ENCODE data around the gene SHKBP1. TPM values are rescaled to one million over a fixed set of nuclear protein-coding genes. Genes with fewer than 3 reads are reported as not detected.

The SHKBP1 gene
- total RNA-seq (2014; rRNA removed; shearing (Covaris generic)) (27.8 and 36.3 TPM in 2 replicates), polyA plus RNA-seq (2016; fragmentation: Nextera tagmentation; extraction: Ambion mirVana) (62.2 and 66.4 TPM in 2 replicates)

- Histone ChIP-seq H4K20me1 (ENCODE audit: insufficient read depth) (no peaks in the 10 kb centered on the region), H2AFZ (peak within 1 kb of the TSS; percentile 92), H3K9me3 (ENCODE audit: low read depth) (no peaks in the 10 kb centered on the region), H3K9ac (peak within 1 kb of the TSS; percentile 86), H3F3A (ENCODE audit: insufficient read depth) (no peaks in the 10 kb centered on the region), H3K27me3 (replicated peaks; ENCODE audit: insufficient read depth) (no peaks in the 10 kb centered on the region), H3K79me2 (ENCODE audit: insufficient read depth) (no peaks in the 10 kb centered on the region), H3K4me2 (ENCODE audit: unreplicated experiment) (peak within 1 kb of the TSS; percentile 75), H3K27ac (no peak within 1 kb of the TSS), H3K36me3 (ENCODE audit: low read depth) (peaks cover 4% of the 10 kb centered on the region; the same call in 1 of the 2 replicates), H3K4me1 (ENCODE audit: insufficient read depth) (peaks cover 6% of the 10 kb centered on the region), H3K4me3 (peak within 1 kb of the TSS; percentile 90), H3K9me2 (ENCODE audit: insufficient read depth) (no peaks in the 10 kb centered on the region)
- no peak for TF ChIP-seq EZH2phosphoT487 (IDR thresholded peaks at IDR 0.05; ENCODE audit: insufficient read depth, low read depth)
- TF ChIP-seq EZH2 (IDR thresholded peaks at IDR 0.05; ENCODE audit: insufficient read depth, poor library complexity, severe bottlenecking) = no peak
- peak; percentile 97 for DNase-seq
- whole genome bisulfite sequencing, 2 experiments (ENCODE audit: low coverage in 1 of 2, low lambda C conversion rate in 2 of 2, missing lambda C conversion rate in 2 of 2) = 2% methylated on average over 30 to 52 of the region's 55 CpGs
- in situ Hi-C loops (cut with MboI) = no loop called here
These were observed at the start of gene SHKBP1 for GRCh38 chr19:40576585-40577451. Gene SHKBP1 (plus strand): TSS chr19:40576873. CDS start chr19:40576900, 27 bp downstream.

GRCh38 chr19:40528078-40528477 is 48.6 kb upstream of the SHKBP1 start:
- no peaks in the 10 kb centered on the region for H3K79me2 ChIP-seq (ENCODE audit: insufficient read depth)
- H4K20me1 ChIP-seq (ENCODE audit: insufficient read depth) = no peaks in the 10 kb centered on the region
- TF ChIP-seq EZH2 (IDR thresholded peaks at IDR 0.05; ENCODE audit: insufficient read depth, poor library complexity, severe bottlenecking) = no peak
- no peak for TF ChIP-seq EZH2phosphoT487 (IDR thresholded peaks at IDR 0.05; ENCODE audit: insufficient read depth, low read depth)
- DNase-seq = no peak
- no peaks in the 10 kb centered on the region for H3K4me1 ChIP-seq (ENCODE audit: insufficient read depth)
- in situ Hi-C loops (cut with MboI) = no loop called here
- H2AFZ ChIP-seq = no peak overlapping the region
- WGBS, 2 experiments (ENCODE audit: low coverage in 1 of 2, low lambda C conversion rate in 2 of 2, missing lambda C conversion rate in 2 of 2) = 62 to 76% methylated on average over 6 of the region's 6 CpGs
- H3K4me3 ChIP-seq = no peak overlapping the region
- H3K4me2 ChIP-seq (ENCODE audit: unreplicated experiment) = no peak overlapping the region
- no peak overlapping the region for H3K27ac ChIP-seq
- H3K9me2 ChIP-seq (ENCODE audit: insufficient read depth) = no peaks in the 10 kb centered on the region
- H3K9me3 ChIP-seq (ENCODE audit: low read depth) = no peaks in the 10 kb centered on the region
- no peak overlapping the region for H3K9ac ChIP-seq
- H3F3A ChIP-seq (ENCODE audit: insufficient read depth) = no peaks in the 10 kb centered on the region
- no peaks in the 10 kb centered on the region for H3K36me3 ChIP-seq (ENCODE audit: low read depth)
- peaks cover 10% of the 10 kb centered on the region; the same call in 1 of the 2 replicates for H3K27me3 ChIP-seq (replicated peaks; ENCODE audit: insufficient read depth)

- WGBS, 2 experiments (ENCODE audit: low coverage in 1 of 2, low lambda C conversion rate in 2 of 2, missing lambda C conversion rate in 2 of 2) = 47 to 55% methylated on average over 12 to 14 of the region's 14 CpGs
- Histone ChIP-seq H3K9ac (no peak overlapping the region), H4K20me1 (ENCODE audit: insufficient read depth) (no peaks in the 10 kb centered on the region), H3K9me2 (ENCODE audit: insufficient read depth) (no peaks in the 10 kb centered on the region), H3K9me3 (ENCODE audit: low read depth) (no peaks in the 10 kb centered on the region), H3K79me2 (ENCODE audit: insufficient read depth) (no peaks in the 10 kb centered on the region), H3K4me3 (no peak overlapping the region), H3K27ac (no peak overlapping the region), H3K27me3 (replicated peaks; ENCODE audit: insufficient read depth) (peaks cover 10% of the 10 kb centered on the region; the same call in 1 of the 2 replicates), H3K4me2 (ENCODE audit: unreplicated experiment) (no peak overlapping the region), H2AFZ (peak overlapping the region; percentile 80), H3K4me1 (ENCODE audit: insufficient read depth) (no peaks in the 10 kb centered on the region), H3F3A (ENCODE audit: insufficient read depth) (no peaks in the 10 kb centered on the region), H3K36me3 (ENCODE audit: low read depth) (no peaks in the 10 kb centered on the region)
- in situ Hi-C loops (cut with MboI) = no loop called here
- no peak for DNase-seq
- TF ChIP-seq EZH2 (IDR thresholded peaks at IDR 0.05; ENCODE audit: insufficient read depth, poor library complexity, severe bottlenecking) (no peak), EZH2phosphoT487 (IDR thresholded peaks at IDR 0.05; ENCODE audit: insufficient read depth, low read depth) (no peak)
These were observed 48.1 kb upstream of the SHKBP1 start for GRCh38 chr19:40528533-40529092.

- WGBS, 2 experiments (ENCODE audit: low coverage in 1 of 2, low lambda C conversion rate in 2 of 2, missing lambda C conversion rate in 2 of 2) = 6 to 9% methylated on average over 45 to 48 of the region's 54 CpGs
- peak; percentile 85 for DNase-seq
- Histone ChIP-seq H3K9ac (peak overlapping the region; percentile 30; the same call in 1 of the 2 replicates), H3K4me3 (peak overlapping the region; percentile 65), H3K27me3 (replicated peaks; ENCODE audit: insufficient read depth) (peaks cover 10% of the 10 kb centered on the region; the same call in 1 of the 2 replicates), H3F3A (ENCODE audit: insufficient read depth) (no peaks in the 10 kb centered on the region), H3K79me2 (ENCODE audit: insufficient read depth) (no peaks in the 10 kb centered on the region), H3K9me2 (ENCODE audit: insufficient read depth) (no peaks in the 10 kb centered on the region), H3K27ac (no peak overlapping the region), H2AFZ (peak overlapping the region; percentile 80), H3K36me3 (ENCODE audit: low read depth) (no peaks in the 10 kb centered on the region), H3K4me1 (ENCODE audit: insufficient read depth) (no peaks in the 10 kb centered on the region), H3K9me3 (ENCODE audit: low read depth) (no peaks in the 10 kb centered on the region), H4K20me1 (ENCODE audit: insufficient read depth) (no peaks in the 10 kb centered on the region), H3K4me2 (ENCODE audit: unreplicated experiment) (peak overlapping the region; percentile 72)
- in situ Hi-C loops (cut with MboI) = no loop called here
- no peak for TF ChIP-seq EZH2 (IDR thresholded peaks at IDR 0.05; ENCODE audit: insufficient read depth, poor library complexity, severe bottlenecking)
- no peak for TF ChIP-seq EZH2phosphoT487 (IDR thresholded peaks at IDR 0.05; ENCODE audit: insufficient read depth, low read depth)
These were observed 47.3 kb upstream of the SHKBP1 start for GRCh38 chr19:40529093-40529954.

All from GM23248 (cell line).